H1 (cell line): ENCODE data around the gene PKD2. TPM values are rescaled to one million over a fixed set of nuclear protein-coding genes. Genes with fewer than 3 reads are reported as not detected.

Experiments used
- CTCF ChIA-PET: fragments of 300-600 bp; sonication (Branson Sonifier 250); formaldehyde crosslinking; loops from one replicate; lab custom pipeline; 2021; ENCODE audit not compliant: partially characterized antibody; lab: Charles Lee
- POLR2A ChIA-PET: fragments of 300-600 bp; sonication (Branson Sonifier 250); formaldehyde crosslinking; loops from one replicate; lab custom pipeline; 2021; ENCODE audit warnings: inconsistent platforms; ENCODE audit not compliant: partially characterized antibody; lab: Charles Lee
- DNase-seq, 2 experiments: peaks; one replicate each; pipeline versions ENCODE4 v3.0.0 to v3.0.0-alpha.2; 2010 to 2022; ENCODE audit warnings: low spot score in 2 of 2, low read depth in 1 of 2, mixed read lengths in 1 of 2
- FAIRE-seq: peaks from 2 replicates; lab custom pipeline; 2011; peaks lifted over from hg19 to GRCh38; lab: Jason Lieb, UNC
- H2AFZ ChIP-seq: 2 replicates; pipeline ENCODE4 v1.8.1; 2012; ENCODE audit warnings: low read length, inconsistent platforms
- H2AK5ac ChIP-seq: 2 replicates; pipeline ENCODE4 v1.6.1; 2013; ENCODE audit warnings: low read depth, low read length
- H2BK120ac ChIP-seq: replicated peaks from 2 replicates; pipeline ENCODE3; 2013; ENCODE audit warnings: low read depth, low read length, inconsistent platforms
- H2BK12ac ChIP-seq: 2 replicates; pipeline ENCODE4 v1.6.1; 2013; ENCODE audit warnings: low read depth, low read length
- H2BK15ac ChIP-seq: 2 replicates; pipeline ENCODE4 v1.6.1; 2013; ENCODE audit warnings: low read length
- H2BK20ac ChIP-seq: 2 replicates; pipeline ENCODE4 v1.6.1; 2013; ENCODE audit warnings: low read length
- H2BK5ac ChIP-seq: 2 replicates; pipeline ENCODE4 v1.6.1; 2013; ENCODE audit warnings: low read depth, low read length
- H3K14ac ChIP-seq: 2 replicates; pipeline ENCODE4 v1.6.1; 2013; ENCODE audit warnings: inconsistent platforms; ENCODE audit not compliant: insufficient read length
- H3K18ac ChIP-seq: 2 replicates; pipeline ENCODE4 v1.6.1; 2013; ENCODE audit warnings: low read length; ENCODE audit errors: extremely low read depth
- H3K23ac ChIP-seq: 2 replicates; pipeline ENCODE4 v1.6.1; 2013; ENCODE audit warnings: inconsistent platforms; ENCODE audit not compliant: insufficient read length
- H3K23me2 ChIP-seq: 2 replicates; pipeline ENCODE4 v1.6.1; 2013; ENCODE audit warnings: low read depth, low read length
- H3K27ac ChIP-seq: 2 replicates; pipeline ENCODE4 v1.6.1; 2011; ENCODE audit warnings: low read depth, low read length, inconsistent platforms
- H3K27me3 ChIP-seq, 4 experiments: replicated peaks in 1 of 4; 1 replicate in 1 of 4; 2 replicates in 3 of 4; pipeline versions ENCODE4 v1.6.1 to v1.8.1; 2011 to 2013; ENCODE audit warnings: low read length in 3 of 4, mild to moderate bottlenecking in 3 of 4, inconsistent platforms in 2 of 4, mixed read lengths in 2 of 4, moderate library complexity in 1 of 4; ENCODE audit not compliant: control insufficient read depth in 3 of 4, insufficient read depth in 3 of 4; ENCODE audit errors: extremely low read depth in 1 of 4
- H3K36me3 ChIP-seq, 4 experiments: 2 replicates each; pipeline versions ENCODE4 v1.6.1 to v1.8.1; 2011 to 2013; ENCODE audit warnings: mild to moderate bottlenecking in 4 of 4, low read length in 3 of 4, moderate library complexity in 2 of 4, control low read depth in 1 of 4, inconsistent platforms in 1 of 4; ENCODE audit not compliant: insufficient read depth in 4 of 4, control insufficient read depth in 2 of 4
- H3K4ac ChIP-seq: replicated peaks from 2 replicates; pipeline ENCODE3; 2013; ENCODE audit warnings: low read length, low read depth, mixed read lengths, inconsistent platforms; ENCODE audit not compliant: insufficient read length
- H3K4me1 ChIP-seq, 4 experiments: replicated peaks in 1 of 4; 1 replicate in 1 of 4; 2 replicates in 3 of 4; pipeline versions ENCODE4 v1.6.1 to v1.8.1; 2011 to 2013; ENCODE audit warnings: low read length in 3 of 4, inconsistent platforms in 2 of 4, mixed read lengths in 1 of 4; ENCODE audit not compliant: insufficient read depth in 4 of 4, control insufficient read depth in 3 of 4
- H3K4me2 ChIP-seq, 2 experiments: 2 replicates each; pipeline versions ENCODE4 v1.6.1 to v1.8.1; 2011 to 2013; ENCODE audit warnings: low read depth in 2 of 2, low read length in 2 of 2, control low read depth in 1 of 2, inconsistent platforms in 1 of 2, mild to moderate bottlenecking in 1 of 2; ENCODE audit not compliant: insufficient read depth in 1 of 2
- H3K4me3 ChIP-seq, 4 experiments: fragments of 200-600, 300-600 bp in 1 of 4; sonication (generic), shearing (Covaris generic), sonication (Bioruptor Twin) in 1 of 4; 2 replicates each; pipeline versions ENCODE4 v1.5.1 to v1.8.1; 2011 to 2016; ENCODE audit warnings: low read length in 4 of 4, low read depth in 3 of 4, control low read depth in 2 of 4, inconsistent platforms in 2 of 4, mild to moderate bottlenecking in 2 of 4, mixed read lengths in 1 of 4, moderate library complexity in 1 of 4; ENCODE audit not compliant: insufficient read depth in 2 of 4; ENCODE audit errors: extremely low read depth in 1 of 4
- H3K56ac ChIP-seq: replicated peaks from 2 replicates; pipeline ENCODE3; 2013; ENCODE audit warnings: low read depth, mild to moderate bottlenecking, mixed read lengths, low read length, inconsistent platforms; ENCODE audit not compliant: insufficient read length
- H3K79me1 ChIP-seq: 2 replicates; pipeline ENCODE4 v1.6.1; 2013; ENCODE audit warnings: low read depth, low read length, control low read depth
- H3K79me2 ChIP-seq, 2 experiments: 2 replicates each; pipeline versions ENCODE4 v1.6.1 to v1.8.1; 2012 to 2013; ENCODE audit warnings: low read length in 2 of 2, mild to moderate bottlenecking in 2 of 2, inconsistent platforms in 1 of 2; ENCODE audit not compliant: insufficient read depth in 2 of 2, control insufficient read depth in 1 of 2
- H3K9ac ChIP-seq, 4 experiments: replicated peaks in 1 of 4; 1 replicate in 1 of 4; 2 replicates in 3 of 4; pipeline versions ENCODE4 v1.6.1 to v1.8.1; 2011 to 2013; ENCODE audit warnings: low read depth in 3 of 4, low read length in 3 of 4, control low read depth in 2 of 4, mild to moderate bottlenecking in 2 of 4, moderate library complexity in 2 of 4, inconsistent platforms in 1 of 4; ENCODE audit errors: extremely low read depth in 1 of 4
- H3K9me3 ChIP-seq, 2 experiments: 2 replicates each; pipeline versions ENCODE4 v1.6.1 to v1.8.1; 2012 to 2013; ENCODE audit warnings: mild to moderate bottlenecking in 2 of 2, moderate library complexity in 2 of 2, control low read depth in 1 of 2, inconsistent platforms in 1 of 2, low read depth in 1 of 2, low read length in 1 of 2, mixed read lengths in 1 of 2; ENCODE audit not compliant: insufficient read depth in 2 of 2
- H4K20me1 ChIP-seq, 2 experiments: replicated peaks in 1 of 2; 2 replicates each; pipeline versions ENCODE3 to v1.8.1; 2011 to 2013; ENCODE audit warnings: inconsistent platforms in 2 of 2, low read length in 2 of 2, mild to moderate bottlenecking in 1 of 2; ENCODE audit not compliant: insufficient read depth in 2 of 2, control insufficient read depth in 1 of 2
- H4K5ac ChIP-seq: 2 replicates; pipeline ENCODE4 v1.6.1; 2013; ENCODE audit warnings: low read length, low read depth, mixed read lengths, inconsistent platforms; ENCODE audit not compliant: insufficient read length
- H4K8ac ChIP-seq: 2 replicates; pipeline ENCODE4 v1.8.0; 2013; ENCODE audit warnings: mild to moderate bottlenecking, moderate library complexity, low read length, inconsistent platforms; ENCODE audit not compliant: insufficient read depth; ENCODE audit errors: extremely low read depth
- H4K91ac ChIP-seq: replicated peaks from 2 replicates; pipeline ENCODE3; 2013; ENCODE audit warnings: low read length, mixed read lengths, inconsistent platforms; ENCODE audit not compliant: insufficient read length
- KDM1A ChIP-seq: fragments of 200-600, 300-600 bp; sonication (generic); IDR thresholded peaks from 2 replicates; pipeline ENCODE4 v1.7.1; 2016; ENCODE audit warnings: mild to moderate bottlenecking, low read length, borderline replicate concordance
- RNF2 ChIP-seq: fragments of 200-900, 300-1000 bp; sonication (generic); IDR thresholded peaks from 2 replicates; pipeline ENCODE4 v1.7.1; 2016; ENCODE audit warnings: borderline replicate concordance, low read depth, mild to moderate bottlenecking, antibody characterized with exemption, low read length; ENCODE audit not compliant: poor library complexity, severe bottlenecking; ENCODE audit errors: missing control alignments
- WGBS, 2 experiments: shearing (Covaris generic) in 1 of 2; methylation state at CpG; one replicate each; pipeline versions ENCODE4 v1.1.6 to v1.1.7; 2013 to 2015; ENCODE audit warnings: low lambda C conversion rate in 2 of 2, mixed read lengths in 2 of 2, inconsistent platforms in 1 of 2, low coverage in 1 of 2, missing lambda C conversion rate in 1 of 2; ENCODE audit not compliant: insufficient replicate concordance in 2 of 2, insufficient coverage in 1 of 2, insufficient read length in 1 of 2; ENCODE audit errors: extremely low coverage in 1 of 2, missing lambda C conversion rate in 1 of 2; 5-methylcytosine and 5-hydroxymethylcytosine counted together
- polyA plus RNA-seq, 7 experiments: library from polyadenylated mRNA; depleted of rRNA in 3 of 7; stranded (reverse) in 5 of 7; unstranded in 2 of 7; fragments of >200 nt in 5 of 7; fragments of 200-250 nt in 2 of 7; gene quantifications; 1 replicate in 5 of 7; 2 replicates in 1 of 7; 4 replicates in 1 of 7; pipeline versions ENCODE4 v1.2.1 to v1.2.3, GENCODE V29; 2011 to 2013; ENCODE audit warnings: missing spikeins in 2 of 7, mixed read lengths in 2 of 7
- total RNA-seq: library from RNA; stranded (reverse); fragmentation: NEBNext Ultra II Directional; extraction: Animal tissue kit (Norgen Biotek cat#: 25700); gene quantifications from 2 replicates; pipeline ENCODE4 v1.2.1, GENCODE V29; 2021

PKD2 gene
- total and polyA plus RNA-seq, 2 of the 8 experiments (the other 6 are each of a cell fraction or from before 2014, with no cell fraction given) = 16.0 to 32.0 TPM

GRCh38 chr4:88119943-88120342 is 112.5 kb downstream of the PKD2 start:
- CTCF ChIA-PET = no interaction called here
- H3K79me2 ChIP-seq = no peaks in the 10 kb centered on the region
- peaks cover 0 to 17% (median 4%) of the 10 kb centered on the region in 4 experiments; a peak in 3 of 8 replicates for H3K36me3 ChIP-seq
- no peak overlapping the region for H2BK20ac ChIP-seq
- H4K20me1 ChIP-seq = no peaks in the 10 kb centered on the region
- no peak overlapping the region for H2AFZ ChIP-seq
- no peak overlapping the region for H3K4ac ChIP-seq
- no peak overlapping the region for H4K8ac ChIP-seq
- no peak overlapping the region for H2BK5ac ChIP-seq
- H3K27ac ChIP-seq = no peak overlapping the region
- no peak overlapping the region for H4K91ac ChIP-seq
- H3K23me2 ChIP-seq = no peaks in the 10 kb centered on the region; the same call in 1 of the 2 replicates
- no peak for DNase-seq
- no peak overlapping the region for H3K4me3 ChIP-seq
- WGBS, 2 experiments = 76% methylated on average over 2 of the region's 2 CpGs; no CpG with 5 or more reads in 1 of the 2 experiments
- TF ChIP-seq KDM1A (peak; percentile 88), RNF2 (no peak)
- H2BK12ac ChIP-seq = no peak overlapping the region
- no peak for FAIRE-seq
- H3K4me2 ChIP-seq = no peak overlapping the region
- no peak overlapping the region for H2AK5ac ChIP-seq
- no peak overlapping the region for H3K23ac ChIP-seq
- POLR2A ChIA-PET = no interaction called here
- H3K56ac ChIP-seq = no peak overlapping the region
- H3K27me3 ChIP-seq = no peaks in the 10 kb centered on the region
- H3K79me1 ChIP-seq = no peaks in the 10 kb centered on the region
- H3K9ac ChIP-seq = no peak overlapping the region
- peaks cover 0 to 5% (median 3%) of the 10 kb centered on the region in 4 experiments; a peak in 3 of 7 replicates for H3K4me1 ChIP-seq
- no peak overlapping the region for H2BK15ac ChIP-seq
- H3K14ac ChIP-seq = no peak overlapping the region
- H4K5ac ChIP-seq = no peak overlapping the region
- H3K9me3 ChIP-seq = peaks cover 23 to 24% of the 10 kb centered on the region in 2 experiments
- H2BK120ac ChIP-seq = no peak overlapping the region
- no peak overlapping the region for H3K18ac ChIP-seq
